Stimulated activated CD4-positive, alpha-beta T cell treated with anti-CD3 and anti-CD28 coated beads, Interleukin-15, amount 100 ng/mL, for 48 hours (primary cell): ENCODE measurements around the gene NLGN1.

Experiments used
- DNase-seq, 2 donors: peaks; one replicate each; pipeline ENCODE4 v3.0.0-alpha.2; 2020; ENCODE audit warnings: low read depth in 2 of 2

NLGN1 gene

GRCh38 chr3:173839859-173840258, 442.3 kb downstream of the NLGN1 start:
- no peak for DNase-seq

GRCh38 chr3:173841334-173841733, 443.8 kb downstream of the NLGN1 start:
- no peak for DNase-seq

- no peak for DNase-seq
Observed at GRCh38 chr3:173843060-173843459, 445.5 kb downstream of the NLGN1 start.

- DNase-seq, result no peak
Observed at GRCh38 chr3:173846584-173846983, 449.0 kb downstream of the NLGN1 start.

- DNase-seq, result no peak
Observed at GRCh38 chr3:173849489-173849888, 451.9 kb downstream of the NLGN1 start.

- DNase-seq, result no peak
Observed at GRCh38 chr3:173857154-173857553, 459.6 kb downstream of the NLGN1 start.

GRCh38 chr3:173862701-173863100, 465.2 kb downstream of the NLGN1 start:
- DNase-seq, result no peak

- no peak for DNase-seq
Observed at GRCh38 chr3:173863551-173863950, 466.0 kb downstream of the NLGN1 start.

GRCh38 chr3:173865900-173866498, 468.5 kb downstream of the NLGN1 start:
- DNase-seq, result no peak

- no peak for DNase-seq
Observed at GRCh38 chr3:173869766-173870165, 472.2 kb downstream of the NLGN1 start.

- DNase-seq, result no peak
Observed at GRCh38 chr3:173870976-173871375, 473.4 kb downstream of the NLGN1 start.

- no peak for DNase-seq
Observed at GRCh38 chr3:173875790-173876189, 478.2 kb downstream of the NLGN1 start.

- DNase-seq, result no peak
Observed at GRCh38 chr3:173876476-173876875, 478.9 kb downstream of the NLGN1 start.

GRCh38 chr3:173887888-173888287, 490.3 kb downstream of the NLGN1 start:
- DNase-seq, result no peak

- no peak for DNase-seq
Observed at GRCh38 chr3:173889596-173889995, 492.1 kb downstream of the NLGN1 start.

GRCh38 chr3:173890091-173890490, 492.5 kb downstream of the NLGN1 start:
- DNase-seq, result no peak

GRCh38 chr3:173891272-173892100, 493.9 kb downstream of the NLGN1 start:
- DNase-seq, result no peak

- DNase-seq, result no peak
Observed at GRCh38 chr3:173892547-173892946, 495.0 kb downstream of the NLGN1 start.

GRCh38 chr3:173893066-173893465, 495.5 kb downstream of the NLGN1 start:
- no peak for DNase-seq

GRCh38 chr3:173893835-173894234, 496.3 kb downstream of the NLGN1 start:
- DNase-seq, result no peak

GRCh38 chr3:173897631-173898030, 500.1 kb downstream of the NLGN1 start:
- DNase-seq, result no peak

GRCh38 chr3:173901649-173902048, 504.1 kb downstream of the NLGN1 start:
- DNase-seq, result no peak

- no peak for DNase-seq
Observed at GRCh38 chr3:173902401-173902800, 504.9 kb downstream of the NLGN1 start.
